ENCODE results near the gene KCNH3. TPM values are rescaled to one million over a fixed set of nuclear protein-coding genes. Genes with fewer than 3 reads are reported as not detected.

Gene KCNH3
- total and polyA plus RNA-seq, 2 of the 13 experiments (the other 11 are each of a cell fraction or from before 2014, with no cell fraction given) = 0.01 to 0.07 TPM

- no peaks in the 10 kb centered on the region for H4K20me1 ChIP-seq (ENCODE audit: insufficient read depth, low read length)
- no peak overlapping the region for H3K9ac ChIP-seq (ENCODE audit: insufficient read depth, low read depth, low read length)
- BruUV-seq (replicated peaks) = no TSS peak
- intact Hi-C loops (cut with micrococcal nuclease; ENCODE audit: unreplicated experiment) (no loop called here), in situ Hi-C loops (cut with HindIII; ENCODE audit: extremely low pct_ligation_motif_present, low pct_unique_long_range_greater_than_20kb) (no loop called here)
- peaks cover 3 to 38% of the 10 kb centered on the region in 2 experiments for H3K36me3 ChIP-seq (replicated peaks in 1 of 2; ENCODE audit: control insufficient read depth in 1 of 2, insufficient read depth in 2 of 2, low read length in 2 of 2)
- no peaks in the 10 kb centered on the region for H3K9me3 ChIP-seq (ENCODE audit: low read length)
- H3K27me3 ChIP-seq (ENCODE audit: control insufficient read depth in 1 of 2, insufficient read depth in 2 of 2, low read length in 2 of 2) = no peaks in the 10 kb centered on the region
- WGBS (ENCODE audit: low lambda C conversion rate) = 83% methylated on average over 1 of the region's 1 CpG
- no peak overlapping the region for H2AFZ ChIP-seq (ENCODE audit: low read length)
- no peak for FAIRE-seq
- H3K4me1 ChIP-seq (ENCODE audit: insufficient read depth, low read length) = no peaks in the 10 kb centered on the region
- H3K27ac ChIP-seq (ENCODE audit: extremely low read length, insufficient read depth, low read length) = no peak overlapping the region
- H3K79me2 ChIP-seq (ENCODE audit: insufficient read depth, low read length) = no peaks in the 10 kb centered on the region
- POLR2A ChIA-PET = no interaction called here
- TF ChIP-seq RBM22 (optimal IDR thresholded peaks at IDR 0.05; ENCODE audit: low read length) = no peak
- no peak for TF ChIP-seq NCOR1 (IDR thresholded peaks at IDR 0.05; ENCODE audit: borderline replicate concordance, low read length)
- TF ChIP-seq ZNF788 (CRISPR knock-in tag; IDR thresholded peaks at IDR 0.05; ENCODE audit: borderline replicate concordance) = no peak
- no peak for TF ChIP-seq NCOA1 (CRISPR knock-in tag; IDR thresholded peaks at IDR 0.05)
- no peak for TF ChIP-seq TBL1XR1 (IDR thresholded peaks at IDR 0.05; ENCODE audit: borderline replicate concordance, low read length, partially characterized antibody)
- TF ChIP-seq ZNF253 (CRISPR knock-in tag; IDR thresholded peaks at IDR 0.05; ENCODE audit: borderline replicate concordance) = no peak
- no peak for TF ChIP-seq TRIM24 (CRISPR knock-in tag; IDR thresholded peaks at IDR 0.05)
- no peak for TF ChIP-seq TEF (CRISPR knock-in tag; IDR thresholded peaks at IDR 0.05)
- no peak for TF ChIP-seq KDM3A (CRISPR knock-in tag; IDR thresholded peaks at IDR 0.05; ENCODE audit: low read depth)
- TF ChIP-seq ZNF224 (CRISPR knock-in tag; IDR thresholded peaks at IDR 0.05) = no peak
- no peak for TF ChIP-seq NFE2L2 (IDR thresholded peaks at IDR 0.05; ENCODE audit: low read length)
- TF ChIP-seq ZMYM3 (CRISPR knock-in tag; IDR thresholded peaks at IDR 0.05) = no peak
- no peak for TF ChIP-seq ZNF574 (CRISPR knock-in tag; IDR thresholded peaks at IDR 0.05)
- no peak for TF ChIP-seq NCOA5 (CRISPR knock-in tag; IDR thresholded peaks at IDR 0.05)
- TF ChIP-seq MAF1 (CRISPR knock-in tag; IDR thresholded peaks at IDR 0.05; ENCODE audit: borderline replicate concordance) = no peak
- TF ChIP-seq HDAC6 (IDR thresholded peaks at IDR 0.05; ENCODE audit: low read depth, low read length) = no peak
- TF ChIP-seq ZNF691 (CRISPR knock-in tag; IDR thresholded peaks at IDR 0.05; ENCODE audit: borderline replicate concordance, low read depth) = no peak
- TF ChIP-seq PCBP2 (optimal IDR thresholded peaks at IDR 0.05; ENCODE audit: low read depth, low read length, poor library complexity, severe bottlenecking) = no peak
- no peak for TF ChIP-seq NFIC (IDR thresholded peaks at IDR 0.05; ENCODE audit: low read length)
- no peak for TF ChIP-seq ZFP37 (CRISPR knock-in tag; IDR thresholded peaks at IDR 0.05; ENCODE audit: borderline replicate concordance)
- H3K4me2 ChIP-seq (ENCODE audit: low read depth, low read length) = no peak overlapping the region
- CTCF ChIA-PET (ENCODE audit: low intra/inter-chr PET ratio, low total read pairs) = no interaction called here
- no peak for ATAC-seq
- no peak overlapping the region for H3K4me3 ChIP-seq (replicated peaks in 1 of 3; ENCODE audit: insufficient read depth in 1 of 3, low read depth in 2 of 3, low read length in 3 of 3)
- no peak for DNase-seq (ENCODE audit: low spot score)
Observed at GRCh38 chr12:49501895-49502294, 36.9 kb upstream of the KCNH3 start.

All from HepG2 (cell line).